SU-DHL-6 (cell line): ENCODE measurements around the gene KIF3B.

ENCODE experiments used
- H2AFZ ChIP-seq: fragments of 200-600 bp; sonication (generic); 2 replicates; pipeline ENCODE4 v1.6.1; 2014; ENCODE audit warnings: low read depth, mild to moderate bottlenecking, moderate library complexity, mixed read lengths, antibody characterized with exemption, low read length; ENCODE audit not compliant: severe bottlenecking
- H3F3A ChIP-seq: fragments of 200-600 bp; shearing (Covaris generic); 2 replicates; pipeline ENCODE4 v1.6.0; 2016; ENCODE audit warnings: antibody characterized with exemption, mild to moderate bottlenecking; ENCODE audit not compliant: insufficient read depth
- H3K27ac ChIP-seq: fragments of 200-600 bp; sonication (generic); 2 replicates; pipeline ENCODE4 v1.5.1; 2016; ENCODE audit warnings: low read depth, mild to moderate bottlenecking, low read length, moderate library complexity, mixed read lengths
- H3K27me3 ChIP-seq: fragments of 200-600 bp; sonication (generic), shearing (Covaris generic); 2 replicates; pipeline ENCODE4 v1.6.0; 2014; ENCODE audit warnings: mild to moderate bottlenecking, low read length
- H3K36me3 ChIP-seq: fragments of 200-600 bp; sonication (generic); 2 replicates; pipeline ENCODE4 v1.6.1; 2014; ENCODE audit warnings: mild to moderate bottlenecking, low read length, mixed read lengths
- H3K4me2 ChIP-seq: fragments of 300-600, 200-600 bp; shearing (Covaris generic), sonication (generic); 2 replicates; pipeline ENCODE4 v1.6.0; 2014; ENCODE audit warnings: low read length, low read depth, mild to moderate bottlenecking; ENCODE audit not compliant: poor library complexity, severe bottlenecking
- H3K4me3 ChIP-seq: fragments of 200-600 bp; sonication (generic); 2 replicates; pipeline ENCODE4 v1.5.1; 2014; ENCODE audit warnings: antibody characterized with exemption, low read length, mild to moderate bottlenecking, mixed read lengths; ENCODE audit not compliant: insufficient read depth, poor library complexity, severe bottlenecking
- H3K79me2 ChIP-seq: fragments of 200-600 bp; sonication (generic); 2 replicates; pipeline ENCODE4 v1.6.1; 2014; ENCODE audit warnings: mild to moderate bottlenecking, low read length, moderate library complexity; ENCODE audit not compliant: insufficient read depth
- H3K9ac ChIP-seq: fragments of 200-600 bp; sonication (generic); 2 replicates; pipeline ENCODE4 v1.7.0; 2014; ENCODE audit warnings: mild to moderate bottlenecking, low read length
- H3K9me2 ChIP-seq: fragments of 200-600 bp; sonication (generic); replicated peaks from 2 replicates; pipeline ENCODE4 v1.6.1; 2014; ENCODE audit warnings: low read length; ENCODE audit not compliant: insufficient read depth
- H3K9me3 ChIP-seq: fragments of 200-600 bp; sonication (generic); 2 replicates; pipeline ENCODE4 v1.6.1; 2014; ENCODE audit warnings: low read length, mixed read lengths; ENCODE audit not compliant: insufficient read depth
- H4K20me1 ChIP-seq: fragments of 200-600 bp; sonication (generic); 2 replicates; pipeline ENCODE4 v1.6.1; 2014; ENCODE audit warnings: low read depth, mild to moderate bottlenecking, antibody characterized with exemption, low read length, moderate library complexity, mixed read lengths
- CTCF ChIP-seq: fragments of 200-600 bp; sonication (generic); IDR thresholded peaks from one replicate; pipeline ENCODE4 v1.5.1; 2017; ENCODE audit warnings: antibody characterized with exemption, mild to moderate bottlenecking, low read length, moderate library complexity; ENCODE audit not compliant: insufficient read depth, poor library complexity, severe bottlenecking
- EZH2phosphoT487 ChIP-seq: fragments of 200-600 bp; sonication (generic), shearing (Covaris generic); conservative IDR thresholded peaks from 2 replicates; pipeline ENCODE4 v1.6.1; 2018; ENCODE audit warnings: mild to moderate bottlenecking, antibody characterized with exemption, low read length, moderate library complexity, mixed read lengths

The KIF3B gene

GRCh38 chr20:32277361-32278198 is at the start of gene KIF3B:
Gene KIF3B, plus strand, starts transcription at chr20:32277651. Its CDS starts 32,127 bp downstream, at chr20:32309778.
- Histone ChIP-seq H3K79me2 (peaks cover 45% of the 10 kb centered on the region), H3K4me2 (peak within 1 kb of the TSS; percentile 73), H3K9me3 (peaks cover 3% of the 10 kb centered on the region; the same call in 1 of the 2 replicates), H3K27ac (peak within 1 kb of the TSS; percentile 78), H3K36me3 (no peaks in the 10 kb centered on the region), H3K4me3 (peak within 1 kb of the TSS; percentile 91), H3K9ac (peak within 1 kb of the TSS; percentile 82), H3K9me2 (no peaks in the 10 kb centered on the region), H3K27me3 (no peaks in the 10 kb centered on the region), H4K20me1 (no peaks in the 10 kb centered on the region), H2AFZ (peak within 1 kb of the TSS; percentile 82), H3F3A (peaks cover 39% of the 10 kb centered on the region)
- TF ChIP-seq EZH2phosphoT487 (no peak), CTCF (no peak)

- Histone ChIP-seq H2AFZ (no peak overlapping the region), H4K20me1 (no peaks in the 10 kb centered on the region), H3K36me3 (no peaks in the 10 kb centered on the region; the same call in 1 of the 2 replicates), H3K79me2 (no peaks in the 10 kb centered on the region), H3K27me3 (no peaks in the 10 kb centered on the region), H3K4me3 (no peak overlapping the region), H3K9me3 (no peaks in the 10 kb centered on the region), H3K4me2 (no peak overlapping the region), H3K9me2 (no peaks in the 10 kb centered on the region), H3K27ac (no peak overlapping the region), H3F3A (0 out of 2 replicates have a peak, but pooled peaks cover 3% of the 10 kb centered on the region), H3K9ac (no peak overlapping the region)
- TF ChIP-seq EZH2phosphoT487 (no peak), CTCF (no peak)
These were observed 49.4 kb upstream of the KIF3B start for GRCh38 chr20:32227744-32228688.

GRCh38 chr20:32229251-32229747 is 48.2 kb upstream of the KIF3B start:
- Histone ChIP-seq H4K20me1 (no peaks in the 10 kb centered on the region), H3K9me3 (no peaks in the 10 kb centered on the region), H3K36me3 (no peaks in the 10 kb centered on the region), H3K9me2 (no peaks in the 10 kb centered on the region), H2AFZ (no peak overlapping the region), H3K27ac (no peak overlapping the region), H3K9ac (no peak overlapping the region), H3F3A (0 out of 2 replicates have a peak, but pooled peaks cover 3% of the 10 kb centered on the region), H3K27me3 (no peaks in the 10 kb centered on the region), H3K79me2 (no peaks in the 10 kb centered on the region), H3K4me2 (no peak overlapping the region), H3K4me3 (no peak overlapping the region)
- no peak for TF ChIP-seq CTCF
- TF ChIP-seq EZH2phosphoT487: no peak
